ENCODE results near the gene OXTR. TPM values are rescaled to one million over a fixed set of nuclear protein-coding genes. Genes with fewer than 3 reads are reported as not detected.

OXTR gene
- total and polyA plus RNA-seq, 2 of the 13 experiments (the other 11 are each of a cell fraction or from before 2014, with no cell fraction given): 0.36 to 0.95 TPM

DNA sequence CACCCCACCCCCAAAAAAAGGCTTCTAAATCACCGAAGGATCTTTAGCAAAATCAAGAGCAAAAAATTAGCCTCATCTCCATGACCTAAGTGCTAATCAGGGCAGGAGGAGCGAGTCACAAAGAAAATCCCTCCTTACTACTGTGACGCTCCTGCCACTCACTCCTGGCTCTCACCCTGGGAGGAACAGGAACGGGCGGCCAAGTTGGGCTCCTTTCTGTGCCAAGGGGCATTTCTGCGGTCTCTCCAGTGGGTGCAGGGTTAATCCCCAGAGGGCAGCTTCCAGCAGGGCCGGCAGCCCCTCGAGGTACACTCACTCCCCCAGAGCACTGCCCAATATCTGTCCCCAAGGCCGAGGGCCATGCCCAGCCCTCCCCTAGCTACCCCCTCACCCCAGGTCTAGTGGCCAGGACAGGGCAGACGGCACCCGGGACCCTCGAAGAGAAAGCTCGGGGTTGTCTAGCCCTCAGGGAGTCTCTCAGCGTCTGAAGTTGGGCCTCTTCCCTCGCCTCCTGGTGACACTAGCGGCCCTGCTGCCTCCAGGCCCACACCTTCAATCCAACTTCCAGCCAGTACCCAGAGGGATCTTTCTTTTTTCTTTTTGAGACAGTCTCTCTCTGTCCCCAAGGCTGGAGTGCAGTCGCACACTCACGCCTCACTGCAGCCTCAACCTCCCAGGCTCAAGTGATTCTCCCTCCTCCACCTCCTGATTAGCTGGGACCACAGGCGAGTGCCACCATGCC is 35.1 kb downstream of the OXTR start (continued):
- TF ChIP-seq HMGXB3 (CRISPR knock-in tag; IDR thresholded peaks at IDR 0.05; ENCODE audit: borderline replicate concordance) (no peak), POLR2G (IDR thresholded peaks at IDR 0.05; ENCODE audit: low read depth, low read length) (no peak), PHF21A (CRISPR knock-in tag; IDR thresholded peaks at IDR 0.05) (no peak), ZNF749 (CRISPR knock-in tag; IDR thresholded peaks at IDR 0.05; ENCODE audit: borderline replicate concordance) (no peak), SAFB2 (CRISPR knock-in tag; IDR thresholded peaks at IDR 0.05; ENCODE audit: borderline replicate concordance, low read depth) (no peak)

DNA sequence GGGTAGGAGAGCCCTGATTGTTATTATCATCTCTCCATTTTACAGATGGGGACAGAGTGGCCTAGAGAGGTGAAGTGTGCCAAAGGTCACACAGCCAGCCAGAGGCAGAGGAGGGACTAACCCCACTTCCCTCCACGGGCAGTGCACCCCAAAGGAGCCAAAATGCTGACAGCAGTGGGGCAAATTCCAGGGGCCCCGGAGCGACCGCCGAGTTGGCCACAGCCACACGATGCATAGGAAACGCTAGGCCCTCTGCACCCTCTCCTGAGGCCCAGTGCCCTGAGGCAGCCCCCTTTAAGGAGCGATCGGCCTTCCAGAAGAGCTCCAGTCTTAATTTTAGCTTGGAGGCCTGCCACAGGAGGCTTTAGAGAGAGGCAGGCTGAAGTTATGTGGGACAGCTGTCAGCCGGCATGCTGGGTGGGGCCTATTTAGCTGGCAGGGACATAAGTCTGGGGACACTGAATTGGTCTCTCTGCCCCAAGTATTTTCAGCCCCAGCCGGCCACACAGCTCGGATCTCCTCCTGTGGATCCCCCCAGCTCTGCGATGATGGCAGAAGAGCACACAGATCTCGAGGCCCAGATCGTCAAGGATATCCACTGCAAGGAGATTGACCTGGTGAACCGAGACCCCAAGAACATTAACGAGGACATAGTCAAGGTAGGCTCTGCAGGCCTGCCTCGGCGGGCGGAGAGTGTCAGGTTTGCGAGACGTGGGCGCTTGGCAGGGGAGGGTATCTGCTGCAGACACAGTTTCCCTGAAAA is 35.9 kb downstream of the OXTR start, which contains the start of gene CAV3:
CAV3 (plus strand) TSS at position 471 of the 763 bp plus-strand sequence; CDS start at position 546, 75 bp downstream.
- Histone ChIP-seq H3K4me2 (ENCODE audit: low read depth, low read length) (no peak within 1 kb of the TSS), H3K27ac (ENCODE audit: extremely low read length, insufficient read depth, low read length) (no peak within 1 kb of the TSS), H2AFZ (ENCODE audit: low read length) (no peak within 1 kb of the TSS), H3K79me2 (ENCODE audit: insufficient read depth, low read length) (no peaks in the 10 kb centered on the region), H3K36me3 (replicated peaks in 1 of 2; ENCODE audit: control insufficient read depth in 1 of 2, insufficient read depth in 2 of 2, low read length in 2 of 2) (no peaks in the 10 kb centered on the region), H3K9me3 (ENCODE audit: low read length) (no peaks in the 10 kb centered on the region), H3K27me3 (ENCODE audit: control insufficient read depth in 1 of 2, insufficient read depth in 2 of 2, low read length in 2 of 2) (peaks cover 4 to 67% of the 10 kb centered on the region in 2 experiments), H3K9ac (ENCODE audit: insufficient read depth, low read depth, low read length) (no peak within 1 kb of the TSS), H4K20me1 (ENCODE audit: insufficient read depth, low read length) (no peaks in the 10 kb centered on the region), H3K4me3 (replicated peaks in 1 of 3; ENCODE audit: insufficient read depth in 1 of 3, low read depth in 2 of 3, low read length in 3 of 3) (no peak within 1 kb of the TSS), H3K4me1 (ENCODE audit: insufficient read depth, low read length) (no peaks in the 10 kb centered on the region)
- CTCF ChIA-PET (ENCODE audit: low intra/inter-chr PET ratio, low total read pairs): no interaction called here
- intact Hi-C loops (cut with micrococcal nuclease; ENCODE audit: unreplicated experiment): no loop called here
- POLR2A ChIA-PET: no interaction called here
- FAIRE-seq (no peak), DNase-seq (ENCODE audit: low spot score) (no peak), ATAC-seq (peak; percentile 29; the same call in 1 of the 3 replicates)
- WGBS (ENCODE audit: low lambda C conversion rate): 51% methylated on average over 16 of the region's 23 CpGs
- in situ Hi-C loops (cut with HindIII; ENCODE audit: extremely low pct_ligation_motif_present, low pct_unique_long_range_greater_than_20kb): no loop called here
- BruUV-seq (replicated peaks): no TSS peak
- no peak for TF ChIP-seq NR0B2 (CRISPR knock-in tag; IDR thresholded peaks at IDR 0.05)
- no peak for TF ChIP-seq ELF3 (CRISPR knock-in tag; IDR thresholded peaks at IDR 0.05)
- TF ChIP-seq ZNF556 (CRISPR knock-in tag; IDR thresholded peaks at IDR 0.05; ENCODE audit: borderline replicate concordance): no peak
- no peak for TF ChIP-seq TARDBP (CRISPR knock-in tag; IDR thresholded peaks at IDR 0.05)
- no peak for TF ChIP-seq CBX2 (IDR thresholded peaks at IDR 0.05; ENCODE audit: low read depth, low read length)
- TF ChIP-seq CBX2 (CRISPR knock-in tag; IDR thresholded peaks at IDR 0.05; ENCODE audit: low read depth): no peak
- TF ChIP-seq ZNF546 (CRISPR knock-in tag; conservative IDR thresholded peaks at IDR 0.05): no peak
- no peak for TF ChIP-seq NFE2L1 (CRISPR knock-in tag; IDR thresholded peaks at IDR 0.05; ENCODE audit: borderline replicate concordance)
- TF ChIP-seq ISX (CRISPR knock-in tag; conservative IDR thresholded peaks at IDR 0.05): no peak
- TF ChIP-seq ZSCAN20 (CRISPR knock-in tag; IDR thresholded peaks at IDR 0.05; ENCODE audit: borderline replicate concordance): no peak
